ENCODE measurements around the gene POLR2B.

GRCh38 chr4:56977321-56978012 lies 1.2 kb upstream of the POLR2B start, which contains the start of gene NOA1:
- TF ChIP-seq CTCF (IDR thresholded peaks at IDR 0.05; ENCODE audit: low read length) (no peak), EZH2 (optimal IDR thresholded peaks at IDR 0.05; ENCODE audit: low read depth, low read length) (no peak)
